ENCODE results near the gene SLC25A51.

SLC25A51 gene

GRCh38 chr9:37903647-37904444 is at the start of gene SLC25A51:
SLC25A51 (minus strand) TSS chr9:37904127; CDS start chr9:37888550, 15,577 bp downstream.
- DNase-seq, result peak; percentile 47 to 97 (median 88)

GRCh38 chr9:37953206-37953774 is 49.4 kb upstream of the SLC25A51 start:
- no peak for DNase-seq

- no peak for DNase-seq
These were observed 48.8 kb upstream of the SLC25A51 start for GRCh38 chr9:37952731-37953130.

GRCh38 chr9:37951671-37952449 is 47.9 kb upstream of the SLC25A51 start:
- no peak for DNase-seq

- no peak for DNase-seq
These were observed 46.6 kb upstream of the SLC25A51 start for GRCh38 chr9:37950561-37950960.

- no peak for DNase-seq
These were observed 45.6 kb upstream of the SLC25A51 start for GRCh38 chr9:37949576-37949975.

DNA sequence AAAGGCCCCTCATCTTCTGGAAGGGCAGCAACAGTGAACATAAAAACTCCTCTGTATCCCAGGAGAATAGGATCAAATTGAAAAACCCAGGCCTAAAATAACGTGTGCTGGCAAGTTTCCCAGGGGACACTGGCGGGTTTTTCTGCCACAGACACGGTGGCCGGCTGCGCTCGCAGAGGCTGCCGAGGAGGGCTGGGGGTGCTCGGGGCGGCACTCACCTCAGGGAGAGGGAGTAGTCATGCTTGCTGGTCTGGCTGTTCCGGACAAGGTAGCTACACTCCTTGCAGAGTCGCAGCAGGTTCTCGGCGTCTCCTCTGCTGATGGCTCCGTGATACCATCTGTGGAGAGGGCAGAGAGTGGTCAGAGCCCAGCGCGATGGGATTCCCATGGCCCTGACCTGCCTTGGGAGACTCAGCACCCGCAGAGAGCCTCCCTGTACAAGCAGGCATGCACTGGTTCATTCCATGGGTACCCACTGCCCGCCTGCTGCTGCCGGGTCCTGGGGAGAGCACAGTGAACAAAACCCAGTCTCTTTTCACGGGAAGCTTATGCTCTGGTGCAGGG is 44.6 kb upstream of the SLC25A51 start:
- DNase-seq, result peak in 1 of 51 donors; percentile 17

- no peak for DNase-seq
These were observed 44.0 kb upstream of the SLC25A51 start for GRCh38 chr9:37947977-37948376.

- no peak for DNase-seq
These were observed 43.5 kb upstream of the SLC25A51 start for GRCh38 chr9:37947471-37947870.

DNA sequence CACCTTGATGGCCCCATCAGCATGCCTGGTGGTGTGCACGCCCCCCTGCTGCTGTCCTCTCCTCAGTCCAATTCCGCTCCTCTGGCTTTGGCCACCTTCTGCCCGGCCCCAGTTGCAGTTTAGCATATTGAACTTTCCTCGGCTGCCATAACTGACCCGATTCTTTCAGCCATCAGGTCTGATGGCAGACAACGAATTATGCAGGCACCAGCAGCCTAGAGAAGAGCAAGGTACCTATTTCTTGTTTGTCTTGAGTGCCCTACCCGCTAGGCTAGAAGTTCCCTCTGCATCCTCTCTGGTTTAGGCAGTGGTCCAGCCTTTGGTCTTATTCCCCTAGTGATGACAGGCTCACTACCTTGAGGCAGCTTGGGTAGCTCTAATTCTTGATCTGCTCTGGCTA is 43.0 kb upstream of the SLC25A51 start:
- no peak for DNase-seq

- no peak for DNase-seq
These were observed 42.1 kb upstream of the SLC25A51 start for GRCh38 chr9:37946041-37946440.

GRCh38 chr9:37944671-37945481 is 40.9 kb upstream of the SLC25A51 start:
- DNase-seq, result no peak

- DNase-seq, result no peak
These were observed 40.3 kb upstream of the SLC25A51 start for GRCh38 chr9:37944266-37944650.

DNA sequence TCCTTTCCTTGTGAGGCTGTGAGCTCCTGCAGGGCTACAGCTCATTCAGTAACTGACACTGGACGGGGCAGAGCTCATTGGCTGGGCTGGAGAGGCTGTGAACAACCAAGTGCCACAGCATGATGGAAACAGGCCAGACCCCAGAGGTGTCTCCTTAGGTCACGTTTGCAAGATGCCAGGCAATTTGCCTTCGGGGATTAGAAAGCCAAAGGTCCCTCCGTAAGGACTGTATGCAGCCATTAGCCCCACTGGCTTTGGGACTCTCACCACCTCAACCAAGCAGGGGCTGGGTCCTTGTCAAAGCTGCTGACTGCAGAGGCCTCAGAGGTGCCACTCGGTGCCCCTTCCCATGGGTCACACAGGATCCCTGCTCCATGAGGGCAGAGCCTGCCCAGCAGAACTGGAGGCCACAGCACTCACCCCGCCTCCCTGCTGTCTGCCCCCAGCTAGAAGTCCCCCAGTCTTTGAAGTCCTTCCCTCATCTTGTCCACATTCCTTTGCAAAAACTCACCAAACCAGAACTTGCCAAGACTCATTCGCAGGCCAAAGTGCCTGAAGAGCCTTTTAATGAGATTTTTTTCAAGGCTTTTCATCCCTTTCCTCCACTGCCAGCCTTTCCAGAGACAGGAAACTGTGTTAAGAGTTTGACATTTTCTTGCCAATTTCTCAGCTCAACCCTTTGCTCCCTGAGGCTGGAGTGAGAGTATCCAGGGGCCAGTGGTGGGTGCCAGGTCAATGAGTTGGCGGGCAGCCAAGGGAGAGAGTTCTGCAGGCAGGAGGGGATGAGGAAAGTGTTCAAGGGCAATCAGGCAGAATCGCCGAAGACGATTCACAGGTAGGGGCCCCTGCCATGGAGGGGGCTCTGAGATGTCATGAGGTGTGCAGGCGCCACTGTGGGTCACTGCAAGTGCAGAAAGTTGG is 39.7 kb upstream of the SLC25A51 start:
- DNase-seq, result peak in 14 of 51 donors; percentile 22 to 65 (median 44)

GRCh38 chr9:37942621-37943344 is 38.9 kb upstream of the SLC25A51 start:
- DNase-seq, result no peak

GRCh38 chr9:37941253-37941652 is 37.3 kb upstream of the SLC25A51 start:
- no peak for DNase-seq

DNA sequence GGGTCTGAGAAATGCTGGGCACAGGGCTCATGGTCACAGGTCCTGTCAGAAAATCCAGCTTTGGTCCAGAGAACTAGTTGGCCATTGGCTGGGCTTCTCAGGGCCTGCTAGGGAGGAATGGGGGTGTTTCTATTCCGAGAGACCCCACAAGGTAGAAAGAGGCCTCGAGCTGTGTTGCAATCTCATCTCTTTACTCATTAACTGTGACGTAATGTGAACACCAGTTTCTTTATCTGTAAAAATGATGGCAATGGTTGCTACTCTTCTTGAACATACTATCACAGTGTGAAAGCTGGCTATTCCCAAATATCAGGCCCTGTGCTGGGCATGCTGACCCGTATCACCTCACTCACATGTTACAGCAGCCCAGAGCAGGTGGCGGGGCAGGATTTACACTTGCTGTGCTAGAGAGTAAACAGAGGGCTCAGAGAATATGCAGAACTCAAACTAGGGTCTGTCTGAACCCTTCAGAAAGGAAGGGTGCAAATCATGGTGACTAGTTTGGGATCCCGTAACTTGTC is 35.7 kb upstream of the SLC25A51 start:
- no peak for DNase-seq

DNA sequence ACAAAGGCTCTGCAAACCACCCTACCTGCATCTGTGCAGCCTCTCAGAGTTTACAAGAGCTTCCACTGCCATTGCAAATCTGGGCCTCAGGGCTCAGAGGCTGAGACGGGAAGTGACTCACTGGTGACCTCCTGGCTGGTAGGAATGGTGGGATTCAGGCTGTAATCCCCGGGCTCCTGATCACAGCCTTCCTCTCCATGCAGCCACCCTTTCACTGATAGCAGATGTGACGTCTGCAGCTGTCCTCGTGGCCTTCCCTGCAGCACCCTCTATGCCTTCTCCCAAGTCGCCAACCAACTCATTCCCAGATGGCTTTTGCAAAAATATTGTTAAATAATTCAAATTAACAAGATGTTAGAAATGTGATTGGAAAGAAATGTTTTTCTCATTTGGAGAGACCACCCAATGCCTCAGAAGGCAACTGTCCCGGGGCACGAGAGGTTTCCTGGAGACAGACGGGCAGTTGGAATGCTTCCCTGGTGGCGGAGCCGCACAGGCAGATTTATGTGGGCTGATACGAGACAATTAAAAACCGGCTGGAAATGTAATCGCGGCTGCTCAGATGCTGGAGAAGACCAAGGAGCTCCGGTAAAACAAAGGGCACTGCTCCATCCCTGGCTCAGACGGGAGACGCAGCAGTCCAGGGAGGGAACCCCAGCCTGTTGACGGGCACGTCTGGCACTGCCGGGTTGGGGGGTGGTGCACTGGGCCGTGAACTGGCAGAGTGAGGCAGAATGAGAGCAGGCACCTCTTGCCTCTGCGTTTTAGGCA is 34.4 kb upstream of the SLC25A51 start:
- peak in 15 of 51 donors; percentile 16 to 73 (median 30) for DNase-seq

Measured in hypothalamus (tissue), 51 donors.